Heart left ventricle (tissue), 13 donors: ENCODE measurements around the gene SIAH3.

Source experiments
- CTCF ChIP-seq, 12 donors: fragments of 200-600 bp; sonication (generic) in 4 of 12; IDR thresholded peaks; one replicate each; pipeline versions ENCODE4 v1.5.0 to v1.8.0; 2018 to 2022; ENCODE audit warnings: antibody characterized with exemption in 12 of 12, mild to moderate bottlenecking in 5 of 12
- POLR2A ChIP-seq, 2 donors: fragments of 450-650 bp; IDR thresholded peaks; one replicate each; pipeline ENCODE4 v1.6.1; 2017; ENCODE audit warnings: antibody characterized with exemption in 2 of 2, mild to moderate bottlenecking in 2 of 2, moderate library complexity in 2 of 2
- donor health status: ischemic (EF 13 %, LVEDD 7.1; RV severe dilation, severe dysfunction).
- donor health status: DM: no; HTN: yes; CAD: no.
- donor health status: DM: no; HTN: no; CAD: no.
- donor health status: ischemic (EF 25% LVEDD 6.9; RV normal size, moderate dysfunction).
- donor health status: ischemic (EF 25% LVEDD 5.7; RV mildly dilated, moderate dysfunction).
- donor health status: ischemic (EF 35%, LVEDD 5.7; RV mildly dilated, moderate dysfunction).
- donor health status: nonischemic (EF 11% LVEDD 7.7; RV severe dilation, severe dysfunction).
- donor health status: DM: yes; HTN: yes; CAD: no.
- donor health status: PGD.
- donor health status: ischemic (EF 29% LVEDD 5.4; RV normal size, mild dysfunction).
- donor health status: nonischemic (EF 23%, LVEDD 6.1; RV moderate dilation, normal function).

GRCh38 chr13:45838171-45838745 lies 13.3 kb downstream of the SIAH3 start:
- TF ChIP-seq POLR2A (IDR thresholded peaks at IDR 0.05) (no peak), CTCF (IDR thresholded peaks at IDR 0.05) (no peak)
